Measurements from ENCODE around the gene S1PR3. TPM values are rescaled to one million over a fixed set of nuclear protein-coding genes. Genes with fewer than 3 reads are reported as not detected.

S1PR3 gene
- total and polyA plus RNA-seq, 2 donors (not counting 1 experiment from before 2014, with no cell fraction given): 20.5 to 23.8 TPM

- peak in 1 of 2 donors; percentile 62 for DNase-seq (ENCODE audit: low read depth in 2 of 2)
Measured at GRCh38 chr9:89010056-89010455, 18.8 kb downstream of the S1PR3 start.

GRCh38 chr9:89010526-89011111, 19.4 kb downstream of the S1PR3 start:
- Histone ChIP-seq H2AFZ (ENCODE audit: low read length) (no peak overlapping the region), H3K9ac (ENCODE audit: insufficient read depth, low read length) (no peak overlapping the region), H3K4me2 (ENCODE audit: extremely low read depth, insufficient read depth, low read length) (no peak overlapping the region), H3K4me3 (replicated peaks in 1 of 4; ENCODE audit: control extremely low read depth in 1 of 4, insufficient read depth in 1 of 4, low read depth in 3 of 4, low read length in 4 of 4) (no peak overlapping the region), H3K9me3 (ENCODE audit: control insufficient read depth, insufficient read depth, low read depth, low read length) (no peaks in the 10 kb centered on the region), H3K79me2 (ENCODE audit: control insufficient read depth, insufficient read depth, low read length) (no peaks in the 10 kb centered on the region), H3K27ac (ENCODE audit: insufficient read depth, low read length) (no peak overlapping the region), H3K36me3 (ENCODE audit: control insufficient read depth, insufficient read depth, low read length) (no peaks in the 10 kb centered on the region), H3K27me3 (ENCODE audit: control insufficient read depth, insufficient read depth, low read length) (no peaks in the 10 kb centered on the region), H3K4me1 (ENCODE audit: control insufficient read depth, extremely low read depth, insufficient read depth, low read length) (no peaks in the 10 kb centered on the region), H4K20me1 (ENCODE audit: control insufficient read depth, extremely low read depth, insufficient read depth, low read length) (no peaks in the 10 kb centered on the region)
- TF ChIP-seq CTCF (conservative IDR thresholded peaks at IDR 0.05 in 1 of 2, IDR thresholded peaks at IDR 0.05 in 1 of 2; ENCODE audit: low read depth in 1 of 2, low read length in 2 of 2) (no peak), EZH2 (IDR thresholded peaks at IDR 0.05; ENCODE audit: low read length, missing control alignments) (no peak)
- DNase-seq (ENCODE audit: low read depth in 2 of 2): no peak

More at GRCh38 chr9:89010056-89010455, 18.8 kb downstream of the S1PR3 start:
- Histone ChIP-seq H3K4me3 (replicated peaks in 1 of 4; ENCODE audit: control extremely low read depth in 1 of 4, insufficient read depth in 1 of 4, low read depth in 3 of 4, low read length in 4 of 4) (no peak overlapping the region), H3K36me3 (ENCODE audit: control insufficient read depth, insufficient read depth, low read length) (no peaks in the 10 kb centered on the region), H3K4me2 (ENCODE audit: extremely low read depth, insufficient read depth, low read length) (no peak overlapping the region), H3K27ac (ENCODE audit: insufficient read depth, low read length) (no peak overlapping the region), H3K27me3 (ENCODE audit: control insufficient read depth, insufficient read depth, low read length) (no peaks in the 10 kb centered on the region), H3K79me2 (ENCODE audit: control insufficient read depth, insufficient read depth, low read length) (no peaks in the 10 kb centered on the region), H4K20me1 (ENCODE audit: control insufficient read depth, extremely low read depth, insufficient read depth, low read length) (no peaks in the 10 kb centered on the region), H2AFZ (ENCODE audit: low read length) (no peak overlapping the region), H3K9ac (ENCODE audit: insufficient read depth, low read length) (no peak overlapping the region), H3K4me1 (ENCODE audit: control insufficient read depth, extremely low read depth, insufficient read depth, low read length) (no peaks in the 10 kb centered on the region), H3K9me3 (ENCODE audit: control insufficient read depth, insufficient read depth, low read depth, low read length) (no peaks in the 10 kb centered on the region)
- TF ChIP-seq CTCF (conservative IDR thresholded peaks at IDR 0.05 in 1 of 2, IDR thresholded peaks at IDR 0.05 in 1 of 2; ENCODE audit: low read depth in 1 of 2, low read length in 2 of 2) (no peak), EZH2 (IDR thresholded peaks at IDR 0.05; ENCODE audit: low read length, missing control alignments) (no peak)

DNA sequence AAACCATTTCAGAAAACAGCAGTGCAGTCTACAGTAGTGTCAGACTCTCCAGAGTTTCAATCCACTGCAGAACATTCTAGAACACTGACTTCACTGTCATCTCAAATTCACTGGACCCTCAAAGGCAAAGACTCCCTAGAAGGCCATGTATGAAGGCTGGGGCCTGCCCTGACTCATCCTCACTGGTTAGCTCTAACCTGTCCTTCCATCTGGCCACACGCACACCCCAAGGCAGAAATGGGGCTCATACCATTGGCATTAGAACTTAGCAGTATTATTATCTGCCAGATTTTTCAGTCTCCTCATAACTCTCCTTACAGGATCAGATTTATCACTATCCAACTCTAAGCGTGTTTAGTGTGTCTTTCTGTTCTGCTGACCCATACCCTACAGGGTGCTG, 20.4 kb downstream of the S1PR3 start:
- no peak overlapping the region for H3K27ac ChIP-seq (ENCODE audit: insufficient read depth, low read length)
- no peaks in the 10 kb centered on the region for H3K79me2 ChIP-seq (ENCODE audit: control insufficient read depth, insufficient read depth, low read length)
- no peak overlapping the region for H3K9ac ChIP-seq (ENCODE audit: insufficient read depth, low read length)
- H3K27me3 ChIP-seq (ENCODE audit: control insufficient read depth, insufficient read depth, low read length): no peaks in the 10 kb centered on the region
- H2AFZ ChIP-seq (ENCODE audit: low read length): no peak overlapping the region
- H3K36me3 ChIP-seq (ENCODE audit: control insufficient read depth, insufficient read depth, low read length): no peaks in the 10 kb centered on the region
- DNase-seq (ENCODE audit: low read depth in 2 of 2): no peak
- H3K4me3 ChIP-seq (replicated peaks in 1 of 4; ENCODE audit: control extremely low read depth in 1 of 4, insufficient read depth in 1 of 4, low read depth in 3 of 4, low read length in 4 of 4): no peak overlapping the region
- no peaks in the 10 kb centered on the region for H3K4me1 ChIP-seq (ENCODE audit: control insufficient read depth, extremely low read depth, insufficient read depth, low read length)
- H4K20me1 ChIP-seq (ENCODE audit: control insufficient read depth, extremely low read depth, insufficient read depth, low read length): no peaks in the 10 kb centered on the region
- no peak for TF ChIP-seq CTCF (conservative IDR thresholded peaks at IDR 0.05 in 1 of 2, IDR thresholded peaks at IDR 0.05 in 1 of 2; ENCODE audit: low read depth in 1 of 2, low read length in 2 of 2)
- TF ChIP-seq EZH2 (IDR thresholded peaks at IDR 0.05; ENCODE audit: low read length, missing control alignments): no peak
- H3K9me3 ChIP-seq (ENCODE audit: control insufficient read depth, insufficient read depth, low read depth, low read length): no peaks in the 10 kb centered on the region
- no peak overlapping the region for H3K4me2 ChIP-seq (ENCODE audit: extremely low read depth, insufficient read depth, low read length)
